Renal cortical epithelial cell (primary cell): ENCODE results near the gene SLX9. TPM values are rescaled to one million over a fixed set of nuclear protein-coding genes. Genes with fewer than 3 reads are reported as not detected.
"Not testable (repeated sequence)": the region's sequence is repeated elsewhere in the genome, so short reads cannot be mapped to it uniquely, and the experiment has no call there.

Experiments used
- DNase-seq: peaks from one replicate; pipeline ENCODE4 v3.0.0-alpha.2; 2011; ENCODE audit warnings: low read depth
- total RNA-seq: library from RNA; depleted of rRNA; stranded (reverse); fragments of >200 nt; gene quantifications from 2 replicates; pipeline ENCODE4 v1.2.3, GENCODE V29; 2014

Gene SLX9
- total RNA-seq, 1 donor from 2014 or later, result 23.0 TPM

- DNase-seq, result no peak
Observed at GRCh38 chr21:45019076-45019886, 79.5 kb downstream of the SLX9 start.

- DNase-seq, result no peak
Observed at GRCh38 chr21:45019887-45020537, 80.2 kb downstream of the SLX9 start.

- no peak for DNase-seq
Observed at GRCh38 chr21:45020629-45021427, 81.0 kb downstream of the SLX9 start.

- no peak for DNase-seq
Observed at GRCh38 chr21:45021428-45022347, 81.9 kb downstream of the SLX9 start.

- DNase-seq, result no peak
Observed at GRCh38 chr21:45022348-45022675, 82.5 kb downstream of the SLX9 start.

- no peak for DNase-seq
Observed at GRCh38 chr21:45022736-45023135, 82.9 kb downstream of the SLX9 start.

DNA sequence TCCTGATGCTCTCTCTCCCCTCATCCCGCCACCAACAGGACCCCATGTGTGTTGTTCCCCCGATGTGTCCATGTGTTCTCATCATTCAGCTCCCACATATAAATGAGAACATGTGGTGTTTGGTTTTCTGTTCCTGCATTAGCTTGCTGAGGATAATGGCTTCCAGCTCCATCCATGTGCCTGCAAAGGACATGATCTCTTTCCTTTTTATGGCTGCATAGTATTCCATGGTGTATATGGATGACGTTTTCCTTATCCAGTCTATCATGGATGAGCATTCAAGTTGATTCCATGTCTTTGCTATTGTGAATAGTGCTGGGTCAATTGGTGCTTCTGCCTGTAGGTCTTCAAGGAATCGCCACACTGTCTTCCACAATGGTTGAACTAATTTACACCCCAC is 84.7 kb downstream of the SLX9 start:
- DNase-seq, result not testable (repeated sequence)

DNA sequence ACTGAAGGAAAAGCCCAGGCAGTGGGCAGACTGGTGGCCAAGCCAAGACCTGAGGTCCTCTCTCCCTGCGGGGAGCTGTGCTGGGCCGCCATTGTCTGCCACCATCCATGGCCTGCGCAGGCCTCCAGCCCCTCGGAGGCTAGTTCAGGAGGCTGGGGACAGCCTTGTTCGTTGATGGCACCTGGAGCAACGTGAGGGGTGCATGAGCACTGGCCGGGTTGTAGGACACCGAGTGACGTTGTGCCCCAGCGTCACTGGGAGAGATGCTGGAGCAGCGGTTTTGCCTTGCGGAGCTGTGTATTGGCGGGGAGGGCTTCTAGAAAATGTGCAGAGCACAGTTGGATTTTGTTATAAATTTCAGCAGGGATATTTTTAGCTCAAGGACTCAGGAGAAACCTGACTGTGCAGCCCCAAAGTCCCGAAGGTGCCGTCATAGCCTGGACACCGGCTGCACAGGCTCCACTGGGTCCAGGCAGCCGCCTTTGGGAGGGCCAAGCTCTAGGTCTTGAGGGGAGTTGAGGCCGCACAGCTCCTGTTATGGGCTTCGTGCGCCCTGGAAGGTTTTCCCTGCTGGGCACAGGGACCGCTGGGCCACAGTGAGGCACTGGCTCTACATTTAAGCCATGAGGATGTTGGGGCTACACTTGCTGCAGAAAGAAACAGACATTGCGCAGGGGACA is 86.4 kb downstream of the SLX9 start:
- DNase-seq, result no peak

Other genes starting within 250 kb of the SLX9 start
- gene KRTAP10-12, start 242.9 kb upstream of the SLX9 start, total RNA-seq, result not detected in 2 replicates
- not detected in 2 replicates for gene TSPEAR, start 228.5 kb upstream of the SLX9 start, total RNA-seq
- gene UBE2G2, start 138.2 kb upstream of the SLX9 start, total RNA-seq, result 45.3 and 87.8 TPM in 2 replicates
- 72.8 and 74.5 TPM in 2 replicates for gene SUMO3, start 122.0 kb upstream of the SLX9 start, total RNA-seq
- 617 and 707 TPM in 2 replicates for gene PTTG1IP, start 66.3 kb upstream of the SLX9 start, total RNA-seq
- 6.1 and 8.8 TPM in 2 replicates for gene ITGB2, start 19.1 kb upstream of the SLX9 start, total RNA-seq
- 2.4 and 9.7 TPM in 2 replicates for gene ADARB1, start 134.6 kb downstream of the SLX9 start, total RNA-seq